AG09319 (cell line): ENCODE data around the gene APP.

Source experiments
- DNase-seq: peaks from one replicate; pipeline ENCODE4 v3.0.0-alpha.2; 2010; ENCODE audit warnings: low read depth; ENCODE audit errors: extremely low read depth
- TF ChIP-seq, protein P1 (sequence below): IDR thresholded peaks from 2 replicates; pipeline ENCODE4 v1.5.1; 2011; ENCODE audit warnings: low read depth, mild to moderate bottlenecking, inconsistent platforms, low read length, moderate library complexity

Gene APP

DNA sequence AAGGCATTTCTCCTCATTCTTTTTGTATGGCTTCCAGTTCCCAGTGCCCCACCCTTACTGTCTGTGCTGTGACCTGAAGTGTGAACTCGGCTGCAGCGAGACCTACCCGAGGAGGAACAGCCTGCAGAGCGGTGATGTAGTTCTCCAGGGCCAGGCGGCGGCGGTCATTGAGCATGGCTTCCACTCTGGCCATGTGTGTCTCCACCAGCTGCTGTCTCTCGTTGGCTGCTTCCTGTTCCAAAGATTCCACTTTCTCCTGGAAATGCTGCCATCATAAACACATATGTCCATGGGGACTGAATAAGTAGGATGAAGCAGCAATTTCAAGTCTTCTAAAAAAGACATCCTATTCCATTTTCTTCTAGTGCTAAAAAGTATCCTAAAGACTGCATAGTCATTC is 195.6 kb downstream of the APP start:
- no peak for DNase-seq
- TF ChIP-seq, protein P1, sequence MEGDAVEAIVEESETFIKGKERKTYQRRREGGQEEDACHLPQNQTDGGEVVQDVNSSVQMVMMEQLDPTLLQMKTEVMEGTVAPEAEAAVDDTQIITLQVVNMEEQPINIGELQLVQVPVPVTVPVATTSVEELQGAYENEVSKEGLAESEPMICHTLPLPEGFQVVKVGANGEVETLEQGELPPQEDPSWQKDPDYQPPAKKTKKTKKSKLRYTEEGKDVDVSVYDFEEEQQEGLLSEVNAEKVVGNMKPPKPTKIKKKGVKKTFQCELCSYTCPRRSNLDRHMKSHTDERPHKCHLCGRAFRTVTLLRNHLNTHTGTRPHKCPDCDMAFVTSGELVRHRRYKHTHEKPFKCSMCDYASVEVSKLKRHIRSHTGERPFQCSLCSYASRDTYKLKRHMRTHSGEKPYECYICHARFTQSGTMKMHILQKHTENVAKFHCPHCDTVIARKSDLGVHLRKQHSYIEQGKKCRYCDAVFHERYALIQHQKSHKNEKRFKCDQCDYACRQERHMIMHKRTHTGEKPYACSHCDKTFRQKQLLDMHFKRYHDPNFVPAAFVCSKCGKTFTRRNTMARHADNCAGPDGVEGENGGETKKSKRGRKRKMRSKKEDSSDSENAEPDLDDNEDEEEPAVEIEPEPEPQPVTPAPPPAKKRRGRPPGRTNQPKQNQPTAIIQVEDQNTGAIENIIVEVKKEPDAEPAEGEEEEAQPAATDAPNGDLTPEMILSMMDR = no peak

DNA sequence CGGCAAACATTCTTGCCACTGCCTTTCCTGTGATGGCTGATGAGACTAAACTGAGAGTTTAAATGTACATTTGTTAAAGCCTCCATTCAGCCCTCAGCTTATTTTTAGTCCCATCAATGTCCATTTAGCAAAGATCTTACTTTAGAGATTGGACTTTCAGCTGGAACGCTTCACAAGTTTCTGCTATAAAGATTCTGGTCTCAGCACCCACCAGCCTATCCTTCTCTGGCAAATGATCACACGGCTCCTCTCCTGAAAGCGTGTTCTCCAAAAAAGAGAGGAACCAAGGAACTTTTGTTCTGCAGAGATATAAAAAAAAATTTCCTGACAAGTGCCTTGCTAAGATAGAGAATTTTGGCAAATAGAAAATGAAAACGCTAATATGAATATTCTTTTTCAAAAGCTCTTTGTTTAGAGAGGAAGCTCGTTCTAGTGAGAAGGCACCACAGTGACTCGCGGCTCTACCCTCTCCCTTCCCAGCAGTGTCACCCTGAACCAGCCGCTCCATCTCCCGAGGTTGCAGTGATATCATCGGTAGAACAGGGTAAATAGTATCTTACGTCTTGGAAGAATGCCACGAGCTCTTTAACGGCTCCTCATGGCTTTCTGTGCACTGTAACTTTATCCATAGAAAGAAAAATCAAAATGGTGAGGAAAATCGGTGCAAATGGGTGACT is 200.2 kb downstream of the APP start:
- no peak for DNase-seq
- TF ChIP-seq, protein P1 = no peak

DNA sequence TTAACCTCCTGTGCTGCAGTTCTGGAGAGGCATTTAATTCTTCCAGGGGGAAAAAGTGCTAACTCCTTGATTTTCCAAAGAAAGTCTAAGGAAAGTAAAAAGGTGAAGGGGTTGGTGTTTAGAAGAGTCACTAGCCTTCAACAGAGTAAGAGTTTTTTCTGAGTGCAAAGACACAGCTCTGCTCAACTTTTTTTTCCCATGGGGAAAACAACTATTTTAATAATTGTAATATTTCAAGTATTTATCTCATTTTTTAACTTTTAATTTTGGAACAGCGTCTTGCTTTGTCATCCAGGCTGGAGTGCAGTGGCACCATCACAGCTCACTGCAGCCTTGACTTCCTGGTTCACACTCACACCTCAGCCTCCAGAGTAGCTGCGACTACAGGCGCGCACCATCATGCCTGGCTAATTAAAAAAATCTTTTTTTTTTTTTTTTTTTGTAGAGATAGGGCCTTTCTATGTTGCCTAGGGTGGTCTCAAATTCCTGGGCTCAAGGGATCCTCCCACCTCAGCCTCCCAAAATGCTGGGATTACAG is 202.6 kb downstream of the APP start:
- TF ChIP-seq, protein P1 = no peak
- DNase-seq = no peak

DNA sequence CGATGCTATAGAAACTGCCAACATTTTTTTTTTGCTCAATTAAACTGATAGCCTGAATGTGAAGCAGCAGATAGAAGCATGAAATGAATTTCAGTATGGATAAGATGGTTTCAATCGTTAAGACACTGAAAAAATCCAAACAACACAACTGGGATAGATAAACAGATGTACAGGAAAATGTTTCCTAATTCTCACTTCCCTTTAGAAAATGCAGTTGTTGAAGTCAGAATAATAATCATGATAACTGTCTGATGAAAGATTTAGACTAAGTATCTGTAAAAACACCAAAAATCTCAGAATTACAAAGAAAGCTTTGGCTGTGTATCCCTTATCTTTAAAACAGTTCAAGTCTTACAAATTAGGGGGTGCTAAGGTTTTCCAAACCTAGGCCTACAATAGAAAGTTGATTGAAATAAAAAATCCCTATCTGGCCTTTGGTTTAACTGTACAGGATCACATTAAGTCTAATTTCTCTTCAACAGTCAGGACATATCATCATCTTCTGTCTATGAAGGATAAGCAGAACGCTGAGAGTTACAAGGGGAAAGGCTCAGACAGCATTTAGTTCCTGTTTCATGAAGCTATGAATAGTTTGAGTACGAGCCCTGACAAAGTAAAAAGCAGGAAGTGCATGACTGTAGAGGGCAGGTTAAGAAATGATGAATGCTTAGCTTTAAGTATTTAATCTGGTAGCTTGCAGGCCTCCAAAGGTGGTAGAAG is 203.2 kb downstream of the APP start:
- TF ChIP-seq, protein P1 = no peak
- no peak for DNase-seq

DNA sequence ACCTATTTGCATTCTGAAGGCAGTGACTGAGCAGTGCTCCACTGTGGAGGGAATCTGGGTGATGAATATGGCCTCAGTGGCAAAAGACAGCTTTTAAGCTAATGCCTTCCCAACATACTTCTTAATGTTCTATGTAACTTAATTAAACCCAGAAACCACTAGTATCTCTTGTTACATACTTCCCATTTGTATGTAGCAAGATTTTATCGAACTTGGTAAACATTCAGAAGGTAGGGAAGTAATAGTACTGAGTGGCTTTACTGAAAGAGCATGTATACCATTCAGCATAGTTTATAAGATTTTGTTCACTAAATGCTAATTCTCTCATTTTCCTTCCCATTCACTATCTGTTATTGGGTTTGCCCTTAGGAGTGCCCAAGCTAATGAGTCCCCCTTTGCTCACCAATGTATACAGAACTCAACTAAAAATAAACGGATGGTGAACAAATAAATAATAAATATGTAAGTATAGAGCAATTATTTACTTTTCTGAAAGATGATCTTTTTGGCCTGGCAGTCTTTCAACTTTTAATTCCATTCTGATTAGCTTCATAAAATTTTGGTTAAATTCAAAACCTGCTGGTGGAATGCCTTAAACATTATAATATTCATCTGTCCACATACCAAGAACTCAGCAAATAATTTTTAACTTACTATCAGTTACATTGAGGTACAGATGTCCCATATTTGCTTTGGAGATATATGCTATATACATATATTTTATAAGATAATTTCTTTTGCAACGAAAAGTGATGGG is 204.4 kb downstream of the APP start:
- TF ChIP-seq, protein P1 = no peak
- no peak for DNase-seq

DNA sequence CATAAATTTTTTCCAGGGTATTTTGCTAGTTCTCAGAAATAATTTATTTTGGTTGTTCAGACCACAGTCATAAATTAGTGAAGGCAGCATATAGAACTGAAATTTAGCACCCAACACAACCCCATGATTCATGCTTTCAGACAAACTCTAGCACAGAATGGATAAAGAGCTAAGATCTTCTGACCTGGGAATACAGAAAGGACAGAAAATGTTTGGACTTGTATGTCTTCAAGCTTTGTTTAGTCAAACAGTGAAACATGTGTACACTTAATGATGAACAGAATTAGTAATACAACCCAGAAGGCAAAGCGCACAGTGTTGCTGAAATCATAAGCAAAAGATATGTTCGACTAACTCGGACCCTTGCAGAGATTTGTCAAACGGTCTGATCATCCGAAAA is 205.6 kb downstream of the APP start:
- DNase-seq = no peak
- TF ChIP-seq, protein P1 = no peak

DNA sequence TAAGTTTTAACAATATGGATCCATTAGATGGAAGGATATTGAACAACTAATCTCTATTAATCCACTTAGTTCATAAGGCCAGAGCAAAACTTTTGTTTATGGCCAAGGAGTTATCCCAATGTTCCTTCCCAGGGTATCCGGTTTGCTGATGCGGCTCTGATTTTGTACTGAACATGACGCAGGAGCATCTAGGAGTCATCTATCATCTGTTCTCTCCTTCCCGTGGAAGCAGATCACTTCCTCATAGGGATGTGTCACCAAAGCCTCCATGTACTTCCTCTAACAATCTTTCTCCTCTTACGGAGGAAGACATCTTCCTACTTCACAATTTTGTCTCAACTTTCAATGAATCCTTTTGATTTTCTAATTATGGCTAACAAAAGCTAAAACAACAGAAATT is 206.6 kb downstream of the APP start:
- DNase-seq = no peak
- TF ChIP-seq, protein P1 = no peak
